Measurements from ENCODE around the gene ARRDC4.

ARRDC4 gene

GRCh38 chr15:97995881-97996603 lies 35.5 kb downstream of the ARRDC4 start:
- in situ Hi-C loops (cut with HindIII; ENCODE audit: low sequenced_read_pairs): no loop called here

DNA sequence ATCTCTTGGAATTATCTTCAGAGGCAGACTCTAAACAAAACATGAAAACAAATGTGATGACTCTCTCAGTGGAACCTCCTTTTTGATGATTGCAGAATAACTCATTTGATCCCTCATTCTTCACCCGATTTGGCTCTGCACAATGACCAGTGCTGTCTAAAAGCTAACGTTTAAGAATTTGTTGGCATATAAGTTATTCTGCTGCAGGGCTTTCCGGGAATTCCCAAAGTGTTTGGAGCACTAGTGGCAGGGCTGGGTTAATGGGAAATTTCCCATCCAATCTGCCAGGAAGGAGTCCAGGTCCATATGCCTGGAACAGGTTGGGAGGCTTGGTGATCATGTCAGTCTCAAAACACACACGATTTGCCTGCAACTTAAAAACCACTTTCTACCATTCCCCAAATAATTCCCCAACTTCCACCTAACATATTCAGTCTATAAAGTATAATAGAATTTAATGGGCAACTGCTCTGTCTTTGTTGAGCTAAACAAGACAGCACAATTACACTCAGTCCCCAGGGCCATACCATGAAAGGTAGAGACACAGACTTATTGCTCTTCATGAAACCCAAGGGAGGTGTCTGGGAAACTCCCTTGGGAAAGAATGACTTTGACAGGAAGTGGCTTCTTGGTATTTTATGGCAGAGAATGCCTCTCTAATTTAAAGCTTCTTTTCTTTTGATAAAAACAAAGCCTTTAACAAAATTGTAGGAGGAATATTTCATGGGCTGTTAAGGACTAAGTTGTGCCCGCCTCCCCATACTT lies 38.0 kb downstream of the ARRDC4 start:
- in situ Hi-C loops (cut with HindIII; ENCODE audit: low sequenced_read_pairs): no loop called here

- in situ Hi-C loops (cut with HindIII; ENCODE audit: low sequenced_read_pairs): no loop called here
Measured at GRCh38 chr15:98000249-98001203, 40.0 kb downstream of the ARRDC4 start.

GRCh38 chr15:98001663-98002194 lies 41.2 kb downstream of the ARRDC4 start:
- in situ Hi-C loops (cut with HindIII; ENCODE audit: low sequenced_read_pairs): no loop called here

DNA sequence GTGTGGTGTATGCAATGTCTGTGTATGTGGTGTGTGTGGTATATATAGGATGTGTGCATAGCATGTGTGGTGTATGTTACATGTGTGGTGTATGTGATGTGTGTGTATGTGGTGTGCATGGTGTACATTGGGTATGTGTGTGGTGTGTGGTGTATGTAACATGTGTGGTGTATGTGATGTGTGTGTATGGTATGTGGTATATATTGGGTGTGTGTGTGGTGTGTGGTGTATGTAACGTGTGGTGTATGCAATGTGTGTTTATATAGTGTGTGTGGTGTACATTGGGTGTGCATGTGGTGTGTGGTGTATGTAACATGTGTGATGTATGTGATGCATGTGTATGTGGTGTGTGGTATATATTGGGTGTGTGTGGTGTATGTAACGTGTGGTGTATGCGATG lies 41.9 kb downstream of the ARRDC4 start:
- in situ Hi-C loops (cut with HindIII; ENCODE audit: low sequenced_read_pairs): no loop called here

DNA sequence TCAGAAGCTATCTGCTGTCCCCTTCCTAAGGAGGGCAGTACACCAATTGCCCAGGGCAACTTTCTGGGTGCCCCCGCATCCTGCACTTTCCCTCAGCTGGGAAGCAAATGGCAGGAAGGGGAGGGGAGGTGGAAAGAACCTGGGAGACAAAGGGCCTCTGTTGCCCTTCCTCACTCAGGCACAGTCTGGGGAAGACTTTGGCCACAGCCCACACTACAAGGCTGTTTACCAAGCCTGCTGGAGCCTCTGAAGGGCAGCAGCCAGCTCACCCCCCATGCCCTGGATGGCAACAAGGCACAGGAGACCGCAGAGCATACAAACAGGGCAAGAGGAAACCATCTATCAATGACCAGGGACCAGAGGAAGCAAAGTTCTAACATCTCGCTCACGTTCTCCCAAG lies 42.4 kb downstream of the ARRDC4 start:
- in situ Hi-C loops (cut with HindIII; ENCODE audit: low sequenced_read_pairs): no loop called here

DNA sequence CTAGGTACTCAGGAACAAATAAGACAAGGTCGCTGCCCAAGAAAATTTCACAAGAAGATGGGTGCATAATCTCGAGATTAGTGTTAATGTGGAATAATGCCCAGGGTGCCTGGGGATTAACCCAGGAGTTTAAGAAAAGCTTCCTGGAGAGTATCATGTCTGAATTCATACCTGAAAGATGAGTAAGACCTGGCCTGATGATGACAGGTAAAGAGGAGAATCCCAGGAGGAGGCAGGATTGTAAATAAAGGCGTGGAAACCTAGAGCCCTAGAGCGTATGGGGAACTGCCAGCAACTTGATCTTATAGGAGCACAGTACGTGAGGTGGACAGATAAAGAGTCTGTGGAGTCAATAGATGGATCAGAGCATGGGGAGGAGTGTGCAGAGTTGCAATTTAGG lies 43.0 kb downstream of the ARRDC4 start:
- in situ Hi-C loops (cut with HindIII; ENCODE audit: low sequenced_read_pairs): no loop called here

DNA sequence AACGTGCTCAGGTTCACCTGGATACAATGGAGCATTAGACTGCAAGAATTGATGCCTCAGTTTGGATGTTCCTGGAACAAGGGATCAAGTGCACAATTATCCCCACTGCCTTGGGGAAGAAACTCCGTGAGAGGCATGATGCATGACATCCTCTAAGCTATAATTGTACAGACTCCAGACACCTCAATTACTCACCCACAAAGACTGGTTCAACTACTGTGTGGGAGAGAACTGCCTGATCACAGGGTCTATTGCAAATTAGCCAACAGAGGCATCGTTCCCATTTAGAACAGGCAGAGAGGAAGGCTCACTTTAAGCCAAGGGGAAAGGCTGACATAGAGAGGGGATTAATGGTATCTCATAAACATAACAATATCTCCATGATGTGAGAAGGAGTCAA lies 43.5 kb downstream of the ARRDC4 start:
- in situ Hi-C loops (cut with HindIII; ENCODE audit: low sequenced_read_pairs): no loop called here

DNA sequence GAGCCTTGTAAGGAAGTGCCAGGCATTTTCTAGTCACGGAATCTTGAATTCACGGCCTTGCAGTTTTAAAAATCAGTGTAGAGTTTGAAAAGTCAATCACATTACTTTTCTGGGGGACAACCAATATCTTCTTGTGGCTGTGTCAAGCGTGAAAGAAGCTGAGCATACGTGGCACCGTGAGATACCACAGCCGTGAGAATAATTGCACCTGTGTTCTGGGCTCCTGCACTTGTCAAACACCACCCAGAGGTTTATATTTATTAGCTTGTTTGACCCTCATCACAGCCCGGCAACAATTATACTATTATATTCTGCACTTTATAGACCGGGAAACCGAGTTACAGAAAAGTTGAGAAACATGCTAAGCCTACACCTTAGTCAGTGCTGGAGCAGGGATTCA lies 45.2 kb downstream of the ARRDC4 start:
- in situ Hi-C loops (cut with HindIII; ENCODE audit: low sequenced_read_pairs): no loop called here

DNA sequence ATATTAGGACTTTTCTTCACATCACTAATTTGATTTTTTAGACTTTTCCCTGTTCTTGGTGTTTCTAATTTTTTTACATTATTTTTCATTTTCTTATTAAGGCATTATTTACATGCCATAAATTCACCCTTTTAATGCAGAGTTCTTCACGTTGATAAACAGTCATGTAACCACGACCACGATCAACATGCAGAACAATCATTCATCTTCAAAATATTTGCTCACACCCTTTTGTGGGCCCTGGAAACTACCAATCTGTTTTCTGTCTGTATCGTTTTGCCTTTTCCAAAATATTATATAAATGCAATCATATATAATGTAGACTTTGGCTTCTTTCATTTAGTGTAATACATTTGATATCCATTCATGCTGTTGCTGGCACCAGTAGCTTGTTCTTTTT lies 48.7 kb downstream of the ARRDC4 start:
- in situ Hi-C loops (cut with HindIII; ENCODE audit: low sequenced_read_pairs): no loop called here

GRCh38 chr15:98009971-98010370 lies 49.5 kb downstream of the ARRDC4 start:
- in situ Hi-C loops (cut with HindIII; ENCODE audit: low sequenced_read_pairs): no loop called here

- in situ Hi-C loops (cut with HindIII; ENCODE audit: low sequenced_read_pairs): no loop called here
Measured at GRCh38 chr15:98012354-98012753, 51.9 kb downstream of the ARRDC4 start.

DNA sequence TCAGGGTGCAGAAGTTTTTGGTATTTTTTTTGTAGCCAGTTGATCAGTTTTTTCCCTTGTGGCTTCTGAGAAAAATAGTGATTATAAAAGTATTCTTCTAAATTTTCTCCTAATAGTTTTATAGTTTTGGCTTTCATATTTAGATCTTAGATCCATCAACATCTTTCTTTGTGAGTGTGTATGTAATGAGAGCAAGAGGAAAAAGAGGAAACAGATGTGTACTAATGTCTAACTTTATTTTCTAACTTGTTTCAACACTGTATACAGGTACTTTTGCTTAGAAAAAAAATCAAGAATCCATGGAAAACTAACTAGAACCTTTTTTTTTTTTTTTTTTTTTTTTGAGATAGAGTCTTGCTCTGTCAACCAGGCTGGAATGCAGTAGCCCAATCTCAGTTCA lies 53.1 kb downstream of the ARRDC4 start:
- in situ Hi-C loops (cut with HindIII; ENCODE audit: low sequenced_read_pairs): no loop called here

GRCh38 chr15:98017150-98017964 lies 56.9 kb downstream of the ARRDC4 start:
- in situ Hi-C loops (cut with HindIII; ENCODE audit: low sequenced_read_pairs): no loop called here

- in situ Hi-C loops (cut with HindIII; ENCODE audit: low sequenced_read_pairs): no loop called here
Measured at GRCh38 chr15:98018761-98019351, 58.4 kb downstream of the ARRDC4 start.

Data from DLD1 (cell line).